Measurements from ENCODE around the gene FHAD1.

The FHAD1 gene

GRCh38 chr1:15251857-15252835, 5.1 kb downstream of the FHAD1 start:
- H2AK5ac ChIP-seq (ENCODE audit: low read depth, low read length) = peak overlapping the region; percentile 83
- H2BK120ac ChIP-seq (ENCODE audit: low read depth, low read length) = no peak overlapping the region
- peaks cover 5 to 7% of the 10 kb centered on the region in 2 donors for H3K4me1 ChIP-seq (ENCODE audit: control insufficient read depth in 2 of 2, insufficient read depth in 1 of 2, low read depth in 1 of 2, low read length in 2 of 2)
- H2AFZ ChIP-seq (ENCODE audit: low read length) = peak overlapping the region; percentile 43
- no peak overlapping the region for H3K4ac ChIP-seq (ENCODE audit: low read length)
- no peak overlapping the region for H4K91ac ChIP-seq (ENCODE audit: low read depth, low read length, poor library complexity)
- peaks cover 3 to 9% of the 10 kb centered on the region in 2 donors for H3K9me3 ChIP-seq (replicated peaks in 1 of 2; ENCODE audit: control insufficient read depth in 2 of 2, insufficient read depth in 1 of 2, low read depth in 1 of 2, low read length in 2 of 2)
- WGBS, 2 donors (ENCODE audit: extremely low coverage in 2 of 2, insufficient read length in 2 of 2, insufficient replicate concordance in 1 of 2) = no CpG with 5 or more reads among the region's 14 CpGs
- H3K4me2 ChIP-seq (ENCODE audit: insufficient read depth, low read length, poor library complexity, severe bottlenecking) = no peak overlapping the region
- no peak overlapping the region for H3K27ac ChIP-seq (replicated peaks; ENCODE audit: low read length)
- peak overlapping the region; percentile 91 for H3K14ac ChIP-seq (ENCODE audit: low read length)
- H4K8ac ChIP-seq (ENCODE audit: low read depth, low read length) = peak overlapping the region; percentile 99
- H2BK15ac ChIP-seq (ENCODE audit: low read length) = peak overlapping the region; percentile 47
- peaks cover 2% of the 10 kb centered on the region for H3K79me1 ChIP-seq (ENCODE audit: low read depth, low read length)
- peak overlapping the region; percentile 52 for H3K18ac ChIP-seq (ENCODE audit: low read length)
- no peak for DNase-seq (ENCODE audit: low spot score)
- H2BK12ac ChIP-seq (ENCODE audit: low read length) = peak overlapping the region; percentile 30
- no peak overlapping the region for H3K4me3 ChIP-seq (ENCODE audit: low read length in 2 of 2)
- no peak overlapping the region for H3K9ac ChIP-seq (ENCODE audit: low read depth, low read length, poor library complexity)
- H3K27me3 ChIP-seq (ENCODE audit: control insufficient read depth in 3 of 3, insufficient read depth in 3 of 3, low read depth in 1 of 3, low read length in 3 of 3) = peaks cover 0 to 5% (median 0%) of the 10 kb centered on the region in 3 experiments
- H3K36me3 ChIP-seq (replicated peaks in 1 of 2; ENCODE audit: control insufficient read depth in 2 of 2, insufficient read depth in 2 of 2, low read length in 2 of 2) = peaks cover 0 to 2% of the 10 kb centered on the region in 2 donors
- peak overlapping the region; percentile 25 for H3K23ac ChIP-seq (ENCODE audit: low read depth, low read length, poor library complexity)
- H2BK5ac ChIP-seq (ENCODE audit: low read length) = peak overlapping the region; percentile 71

- Histone ChIP-seq H3K9ac (ENCODE audit: low read depth, low read length, poor library complexity) (no peak overlapping the region), H2BK12ac (ENCODE audit: low read length) (no peak overlapping the region), H3K18ac (ENCODE audit: low read length) (no peak overlapping the region), H3K4me1 (ENCODE audit: control insufficient read depth in 2 of 2, insufficient read depth in 1 of 2, low read depth in 1 of 2, low read length in 2 of 2) (peaks cover 3 to 7% of the 10 kb centered on the region in 2 donors), H2BK15ac (ENCODE audit: low read length) (no peak overlapping the region), H3K4me3 (ENCODE audit: low read length in 2 of 2) (no peak overlapping the region), H3K27ac (replicated peaks; ENCODE audit: low read length) (no peak overlapping the region), H4K8ac (ENCODE audit: low read depth, low read length) (no peak overlapping the region), H3K79me1 (ENCODE audit: low read depth, low read length) (peaks cover 2% of the 10 kb centered on the region), H3K23ac (ENCODE audit: low read depth, low read length, poor library complexity) (no peak overlapping the region), H2AFZ (ENCODE audit: low read length) (no peak overlapping the region), H3K27me3 (ENCODE audit: control insufficient read depth in 3 of 3, insufficient read depth in 3 of 3, low read depth in 1 of 3, low read length in 3 of 3) (no peaks in the 10 kb centered on the region), H4K91ac (ENCODE audit: low read depth, low read length, poor library complexity) (no peak overlapping the region), H3K14ac (ENCODE audit: low read length) (no peak overlapping the region), H3K4ac (ENCODE audit: low read length) (no peak overlapping the region), H3K4me2 (ENCODE audit: insufficient read depth, low read length, poor library complexity, severe bottlenecking) (no peak overlapping the region), H3K9me3 (replicated peaks in 1 of 2; ENCODE audit: control insufficient read depth in 2 of 2, insufficient read depth in 1 of 2, low read depth in 1 of 2, low read length in 2 of 2) (peaks cover 3 to 9% of the 10 kb centered on the region in 2 donors), H2AK5ac (ENCODE audit: low read depth, low read length) (no peak overlapping the region), H3K36me3 (replicated peaks in 1 of 2; ENCODE audit: control insufficient read depth in 2 of 2, insufficient read depth in 2 of 2, low read length in 2 of 2) (peaks cover 0 to 2% of the 10 kb centered on the region in 2 donors), H2BK5ac (ENCODE audit: low read length) (no peak overlapping the region), H2BK120ac (ENCODE audit: low read depth, low read length) (no peak overlapping the region)
- DNase-seq (ENCODE audit: low spot score) = no peak
- no CpG with 5 or more reads among the region's 2 CpGs for WGBS, 2 donors (ENCODE audit: extremely low coverage in 2 of 2, insufficient read length in 2 of 2, insufficient replicate concordance in 1 of 2)
These were observed 7.5 kb downstream of the FHAD1 start for GRCh38 chr1:15254559-15254958.

GRCh38 chr1:15255582-15256149, 8.6 kb downstream of the FHAD1 start:
- H3K4me3 ChIP-seq (ENCODE audit: low read length in 2 of 2) = no peak overlapping the region
- H2BK15ac ChIP-seq (ENCODE audit: low read length) = no peak overlapping the region
- H3K9ac ChIP-seq (ENCODE audit: low read depth, low read length, poor library complexity) = no peak overlapping the region
- no peaks in the 10 kb centered on the region for H3K27me3 ChIP-seq (ENCODE audit: control insufficient read depth in 3 of 3, insufficient read depth in 3 of 3, low read depth in 1 of 3, low read length in 3 of 3)
- H3K23ac ChIP-seq (ENCODE audit: low read depth, low read length, poor library complexity) = no peak overlapping the region
- no peak overlapping the region for H3K27ac ChIP-seq (replicated peaks; ENCODE audit: low read length)
- H2AK5ac ChIP-seq (ENCODE audit: low read depth, low read length) = no peak overlapping the region
- H3K36me3 ChIP-seq (replicated peaks in 1 of 2; ENCODE audit: control insufficient read depth in 2 of 2, insufficient read depth in 2 of 2, low read length in 2 of 2) = peaks cover 0 to 2% of the 10 kb centered on the region in 2 donors
- H3K18ac ChIP-seq (ENCODE audit: low read length) = no peak overlapping the region
- no peak overlapping the region for H3K14ac ChIP-seq (ENCODE audit: low read length)
- H2BK120ac ChIP-seq (ENCODE audit: low read depth, low read length) = no peak overlapping the region
- no CpG with 5 or more reads among the region's 4 CpGs for WGBS, 2 donors (ENCODE audit: extremely low coverage in 2 of 2, insufficient read length in 2 of 2, insufficient replicate concordance in 1 of 2)
- H3K4me2 ChIP-seq (ENCODE audit: insufficient read depth, low read length, poor library complexity, severe bottlenecking) = no peak overlapping the region
- no peak overlapping the region for H4K91ac ChIP-seq (ENCODE audit: low read depth, low read length, poor library complexity)
- H2AFZ ChIP-seq (ENCODE audit: low read length) = no peak overlapping the region
- H3K9me3 ChIP-seq (replicated peaks in 1 of 2; ENCODE audit: control insufficient read depth in 2 of 2, insufficient read depth in 1 of 2, low read depth in 1 of 2, low read length in 2 of 2) = peaks cover 3 to 9% of the 10 kb centered on the region in 2 donors
- H3K79me1 ChIP-seq (ENCODE audit: low read depth, low read length) = peaks cover 2% of the 10 kb centered on the region
- peaks cover 3 to 7% of the 10 kb centered on the region in 2 donors for H3K4me1 ChIP-seq (ENCODE audit: control insufficient read depth in 2 of 2, insufficient read depth in 1 of 2, low read depth in 1 of 2, low read length in 2 of 2)
- no peak overlapping the region for H2BK5ac ChIP-seq (ENCODE audit: low read length)
- no peak overlapping the region for H4K8ac ChIP-seq (ENCODE audit: low read depth, low read length)
- no peak overlapping the region for H3K4ac ChIP-seq (ENCODE audit: low read length)
- H2BK12ac ChIP-seq (ENCODE audit: low read length) = no peak overlapping the region
- no peak for DNase-seq (ENCODE audit: low spot score)

GRCh38 chr1:15256584-15256983, 9.6 kb downstream of the FHAD1 start:
- Histone ChIP-seq H3K18ac (ENCODE audit: low read length) (no peak overlapping the region), H3K4ac (ENCODE audit: low read length) (no peak overlapping the region), H4K8ac (ENCODE audit: low read depth, low read length) (no peak overlapping the region), H3K4me2 (ENCODE audit: insufficient read depth, low read length, poor library complexity, severe bottlenecking) (no peak overlapping the region), H3K27me3 (ENCODE audit: control insufficient read depth in 3 of 3, insufficient read depth in 3 of 3, low read depth in 1 of 3, low read length in 3 of 3) (no peaks in the 10 kb centered on the region), H2BK12ac (ENCODE audit: low read length) (no peak overlapping the region), H2BK15ac (ENCODE audit: low read length) (no peak overlapping the region), H4K91ac (ENCODE audit: low read depth, low read length, poor library complexity) (no peak overlapping the region), H3K14ac (ENCODE audit: low read length) (no peak overlapping the region), H2BK120ac (ENCODE audit: low read depth, low read length) (no peak overlapping the region), H3K9ac (ENCODE audit: low read depth, low read length, poor library complexity) (no peak overlapping the region), H3K4me1 (ENCODE audit: control insufficient read depth in 2 of 2, insufficient read depth in 1 of 2, low read depth in 1 of 2, low read length in 2 of 2) (peaks cover 3 to 7% of the 10 kb centered on the region in 2 donors), H3K79me1 (ENCODE audit: low read depth, low read length) (peaks cover 2% of the 10 kb centered on the region), H2BK5ac (ENCODE audit: low read length) (no peak overlapping the region), H3K9me3 (replicated peaks in 1 of 2; ENCODE audit: control insufficient read depth in 2 of 2, insufficient read depth in 1 of 2, low read depth in 1 of 2, low read length in 2 of 2) (peaks cover 3 to 9% of the 10 kb centered on the region in 2 donors), H2AFZ (ENCODE audit: low read length) (no peak overlapping the region), H3K36me3 (replicated peaks in 1 of 2; ENCODE audit: control insufficient read depth in 2 of 2, insufficient read depth in 2 of 2, low read length in 2 of 2) (peaks cover 0 to 2% of the 10 kb centered on the region in 2 donors), H3K27ac (replicated peaks; ENCODE audit: low read length) (no peak overlapping the region), H3K23ac (ENCODE audit: low read depth, low read length, poor library complexity) (no peak overlapping the region), H3K4me3 (ENCODE audit: low read length in 2 of 2) (no peak overlapping the region), H2AK5ac (ENCODE audit: low read depth, low read length) (no peak overlapping the region)
- no CpG with 5 or more reads among the region's 3 CpGs for WGBS, 2 donors (ENCODE audit: extremely low coverage in 2 of 2, insufficient read length in 2 of 2, insufficient replicate concordance in 1 of 2)
- DNase-seq (ENCODE audit: low spot score) = no peak
